Right forelimb (tissue), 1 donor: ENCODE data around the gene TRAPPC2L.

Source experiments
- DNase-seq: peaks from one replicate; pipeline ENCODE4 v3.0.0-alpha.2; 2018

Gene TRAPPC2L

GRCh38 chr16:88839745-88840599 is 17.0 kb upstream of the TRAPPC2L start:
- DNase-seq: no peak

GRCh38 chr16:88840600-88841215 is 16.2 kb upstream of the TRAPPC2L start:
- DNase-seq: no peak

- DNase-seq: no peak
These were observed 15.2 kb upstream of the TRAPPC2L start for GRCh38 chr16:88841521-88842307.

- DNase-seq: no peak
These were observed 14.6 kb upstream of the TRAPPC2L start for GRCh38 chr16:88842308-88842756.

- DNase-seq: no peak
These were observed 14.1 kb upstream of the TRAPPC2L start for GRCh38 chr16:88842806-88843205.

GRCh38 chr16:88843256-88843655 is 13.7 kb upstream of the TRAPPC2L start:
- DNase-seq: no peak

GRCh38 chr16:88844419-88845036 is 12.4 kb upstream of the TRAPPC2L start:
- DNase-seq: no peak

GRCh38 chr16:88846088-88846487 is 10.8 kb upstream of the TRAPPC2L start:
- no peak for DNase-seq

- DNase-seq: no peak
These were observed 9.3 kb upstream of the TRAPPC2L start for GRCh38 chr16:88847654-88848053.

- no peak for DNase-seq
These were observed 8.4 kb upstream of the TRAPPC2L start for GRCh38 chr16:88848557-88848956.

- DNase-seq: no peak
These were observed 6.3 kb upstream of the TRAPPC2L start for GRCh38 chr16:88850531-88851199.

GRCh38 chr16:88851616-88852015 is 5.3 kb upstream of the TRAPPC2L start:
- no peak for DNase-seq

GRCh38 chr16:88853325-88853941 is 3.5 kb upstream of the TRAPPC2L start:
- no peak for DNase-seq

- no peak for DNase-seq
These were observed 2.4 kb upstream of the TRAPPC2L start for GRCh38 chr16:88854306-88855111.

- DNase-seq: no peak
These were observed 1.8 kb upstream of the TRAPPC2L start for GRCh38 chr16:88855176-88855575.

- no peak for DNase-seq
These were observed 1.2 kb upstream of the TRAPPC2L start for GRCh38 chr16:88855736-88856121.

- no peak for DNase-seq
These were observed 652 bp upstream of the TRAPPC2L start for GRCh38 chr16:88856122-88856827.

- peak; percentile 72 for DNase-seq
These were observed 907 bp downstream of the TRAPPC2L start for GRCh38 chr16:88857728-88858339.

- DNase-seq: no peak
These were observed 2.6 kb downstream of the TRAPPC2L start for GRCh38 chr16:88859381-88860091.
